Measurements from ENCODE around the gene TMEM51. TPM values are rescaled to one million over a fixed set of nuclear protein-coding genes. Genes with fewer than 3 reads are reported as not detected.

TMEM51 gene
- total RNA-seq, 1 experiment from 2014 or later, result 47.6 TPM

DNA sequence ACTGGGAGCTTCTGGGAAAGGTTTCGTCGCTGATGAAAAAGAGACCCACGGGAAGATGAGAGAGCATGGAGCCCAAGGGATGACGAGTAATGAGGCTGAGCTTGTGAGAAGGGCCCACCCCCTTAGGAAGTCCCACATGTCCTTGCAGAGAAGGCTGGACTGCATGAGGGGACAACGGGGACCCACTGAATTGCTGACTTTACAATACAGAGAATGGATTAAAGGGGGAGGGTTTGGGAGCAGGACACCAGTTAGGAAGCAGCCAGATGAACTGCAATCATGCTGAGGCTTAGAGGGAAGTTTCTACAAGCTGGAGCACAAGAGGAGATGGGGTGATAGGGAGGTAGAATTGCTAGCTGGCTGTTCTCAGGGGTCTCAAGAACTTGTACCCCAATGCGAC, 5.5 kb upstream of the TMEM51 start:
- CTCF ChIA-PET, result no interaction called here
- DNase-seq, result no peak

DNA sequence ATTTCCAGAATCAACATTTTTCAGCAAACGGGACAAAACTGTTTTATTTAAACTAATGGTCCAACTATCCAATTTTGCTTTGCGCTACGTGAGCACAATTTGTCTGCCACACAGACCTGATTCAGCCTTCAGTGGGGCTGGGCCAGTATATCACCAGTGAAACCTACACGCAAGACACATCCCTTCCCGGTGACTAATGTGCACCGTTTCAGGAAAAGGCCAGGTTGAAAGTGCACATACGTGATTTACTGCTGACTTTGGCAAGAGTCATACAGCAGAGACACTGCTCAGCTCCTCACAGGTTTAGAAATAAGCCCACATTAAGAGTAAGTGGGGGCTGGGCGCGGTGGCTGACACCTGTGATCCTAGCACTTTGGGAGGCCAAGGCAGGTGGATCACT, 5.1 kb upstream of the TMEM51 start:
- CTCF ChIA-PET, result no interaction called here

More for the DNA sequence above, 5.5 kb upstream of the TMEM51 start:
- Mint-ChIP-seq H3K36me3 (ENCODE audit: insufficient read depth, unreplicated experiment) (peaks cover 18% of the 10 kb centered on the region), H3K9me3 (ENCODE audit: low read depth, unreplicated experiment) (no peaks in the 10 kb centered on the region), H3K27ac (ENCODE audit: unreplicated experiment) (no peak overlapping the region), H3K4me3 (ENCODE audit: low read depth, unreplicated experiment) (no peak overlapping the region), H3K4me1 (ENCODE audit: low read depth, unreplicated experiment) (peaks cover 22% of the 10 kb centered on the region), H3K27me3 (ENCODE audit: unreplicated experiment) (no peaks in the 10 kb centered on the region)
- intact Hi-C loops (cut with micrococcal nuclease; ENCODE audit: unreplicated experiment), result no loop called here
- TF ChIP-seq, protein P1, sequence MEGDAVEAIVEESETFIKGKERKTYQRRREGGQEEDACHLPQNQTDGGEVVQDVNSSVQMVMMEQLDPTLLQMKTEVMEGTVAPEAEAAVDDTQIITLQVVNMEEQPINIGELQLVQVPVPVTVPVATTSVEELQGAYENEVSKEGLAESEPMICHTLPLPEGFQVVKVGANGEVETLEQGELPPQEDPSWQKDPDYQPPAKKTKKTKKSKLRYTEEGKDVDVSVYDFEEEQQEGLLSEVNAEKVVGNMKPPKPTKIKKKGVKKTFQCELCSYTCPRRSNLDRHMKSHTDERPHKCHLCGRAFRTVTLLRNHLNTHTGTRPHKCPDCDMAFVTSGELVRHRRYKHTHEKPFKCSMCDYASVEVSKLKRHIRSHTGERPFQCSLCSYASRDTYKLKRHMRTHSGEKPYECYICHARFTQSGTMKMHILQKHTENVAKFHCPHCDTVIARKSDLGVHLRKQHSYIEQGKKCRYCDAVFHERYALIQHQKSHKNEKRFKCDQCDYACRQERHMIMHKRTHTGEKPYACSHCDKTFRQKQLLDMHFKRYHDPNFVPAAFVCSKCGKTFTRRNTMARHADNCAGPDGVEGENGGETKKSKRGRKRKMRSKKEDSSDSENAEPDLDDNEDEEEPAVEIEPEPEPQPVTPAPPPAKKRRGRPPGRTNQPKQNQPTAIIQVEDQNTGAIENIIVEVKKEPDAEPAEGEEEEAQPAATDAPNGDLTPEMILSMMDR (IDR thresholded peaks at IDR 0.05; ENCODE audit: unreplicated experiment), result no peak
- BruUV-seq (replicated peaks), result no TSS peak

DNA sequence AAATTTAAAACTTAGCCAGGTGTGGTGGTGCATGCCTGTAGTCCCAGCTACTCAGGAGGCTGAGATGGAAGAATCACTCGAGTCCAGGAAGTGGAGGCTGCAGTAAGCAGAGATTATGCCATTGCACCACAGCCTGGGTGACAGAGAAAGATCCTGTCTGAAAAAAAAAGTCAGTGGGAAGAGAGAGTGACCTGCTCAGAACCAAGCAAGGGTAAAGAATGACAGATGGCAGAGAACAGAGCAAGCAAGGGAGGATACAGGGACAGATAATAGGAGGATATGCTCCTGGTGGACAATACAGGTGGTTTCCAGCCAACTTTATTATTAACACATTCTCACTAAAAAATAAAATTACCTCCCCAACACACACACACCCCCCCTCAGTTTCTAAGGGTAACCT, 4.6 kb upstream of the TMEM51 start:
- CTCF ChIA-PET, result no interaction called here
- H3K4me1 Mint-ChIP-seq (ENCODE audit: low read depth, unreplicated experiment), result peaks cover 22% of the 10 kb centered on the region
- no peak overlapping the region for H3K4me3 Mint-ChIP-seq (ENCODE audit: low read depth, unreplicated experiment)
- DNase-seq, result no peak
- peaks cover 22% of the 10 kb centered on the region for H3K36me3 Mint-ChIP-seq (ENCODE audit: insufficient read depth, unreplicated experiment)
- H3K27ac Mint-ChIP-seq (ENCODE audit: unreplicated experiment), result no peak overlapping the region
- H3K9me3 Mint-ChIP-seq (ENCODE audit: low read depth, unreplicated experiment), result no peaks in the 10 kb centered on the region
- intact Hi-C loops (cut with micrococcal nuclease; ENCODE audit: unreplicated experiment), result no loop called here
- H3K27me3 Mint-ChIP-seq (ENCODE audit: unreplicated experiment), result no peaks in the 10 kb centered on the region
- TF ChIP-seq, protein P1 (IDR thresholded peaks at IDR 0.05; ENCODE audit: unreplicated experiment), result no peak
- no TSS peak for BruUV-seq (replicated peaks)

More for the DNA sequence above, 5.1 kb upstream of the TMEM51 start:
- Mint-ChIP-seq H3K36me3 (ENCODE audit: insufficient read depth, unreplicated experiment) (peaks cover 21% of the 10 kb centered on the region), H3K27me3 (ENCODE audit: unreplicated experiment) (no peaks in the 10 kb centered on the region), H3K4me3 (ENCODE audit: low read depth, unreplicated experiment) (no peak overlapping the region), H3K27ac (ENCODE audit: unreplicated experiment) (no peak overlapping the region), H3K4me1 (ENCODE audit: low read depth, unreplicated experiment) (peaks cover 22% of the 10 kb centered on the region), H3K9me3 (ENCODE audit: low read depth, unreplicated experiment) (no peaks in the 10 kb centered on the region)
- no peak for DNase-seq
- intact Hi-C loops (cut with micrococcal nuclease; ENCODE audit: unreplicated experiment), result no loop called here
- TF ChIP-seq, protein P1 (IDR thresholded peaks at IDR 0.05; ENCODE audit: unreplicated experiment), result no peak
- BruUV-seq (replicated peaks), result no TSS peak

DNA sequence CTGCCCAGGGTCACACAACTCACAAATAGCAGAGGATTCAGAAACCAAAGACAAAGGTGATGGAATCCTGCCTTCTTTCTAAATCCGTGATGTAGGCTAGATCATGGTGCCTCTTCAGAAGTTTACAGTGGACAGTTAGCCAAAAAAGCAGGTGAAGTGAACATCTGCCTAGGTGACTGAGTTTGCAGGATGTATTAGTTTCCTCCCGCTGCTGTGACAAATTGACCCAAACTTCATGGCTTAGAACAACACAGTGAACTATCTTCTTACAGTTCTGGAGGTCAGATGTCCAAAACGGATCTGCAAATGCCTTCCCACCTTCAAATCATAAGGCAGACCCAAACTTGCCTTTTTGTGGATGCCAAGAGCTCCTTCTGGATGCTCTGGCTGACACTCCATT, 3.2 kb upstream of the TMEM51 start:
- Mint-ChIP-seq H3K9me3 (ENCODE audit: low read depth, unreplicated experiment) (no peaks in the 10 kb centered on the region), H3K27me3 (ENCODE audit: unreplicated experiment) (no peaks in the 10 kb centered on the region), H3K4me1 (ENCODE audit: low read depth, unreplicated experiment) (peaks cover 27% of the 10 kb centered on the region), H3K36me3 (ENCODE audit: insufficient read depth, unreplicated experiment) (peaks cover 36% of the 10 kb centered on the region), H3K4me3 (ENCODE audit: low read depth, unreplicated experiment) (peak overlapping the region; percentile 77), H3K27ac (ENCODE audit: unreplicated experiment) (peak overlapping the region; percentile 49)
- CTCF ChIA-PET, result no interaction called here
- no TSS peak for BruUV-seq (replicated peaks)
- TF ChIP-seq, protein P1 (IDR thresholded peaks at IDR 0.05; ENCODE audit: unreplicated experiment), result no peak
- no peak for DNase-seq
- intact Hi-C loops (cut with micrococcal nuclease; ENCODE audit: unreplicated experiment), result no loop called here

All from Calu3 (cell line).